Astrocyte (in vitro differentiated cells and primary cell): ENCODE data around the gene MYOZ3. TPM values are rescaled to one million over a fixed set of nuclear protein-coding genes. Genes with fewer than 3 reads are reported as not detected.
A peak's percentile ranks its signal among the peaks of the same experiment; 100 is the strongest.

Experiments used
- DNase-seq: peaks from one replicate; pipeline ENCODE4 v3.0.0-alpha.2; 2010; ENCODE audit warnings: low read depth
- FAIRE-seq: peaks from 2 replicates; lab custom pipeline; 2011; peaks lifted over from hg19 to GRCh38; lab: Jason Lieb, UNC
- H2AFZ ChIP-seq: 2 replicates; pipeline ENCODE4 v1.6.0; 2012; ENCODE audit warnings: low read depth, low read length, inconsistent platforms
- H3K27ac ChIP-seq: 2 replicates; pipeline ENCODE4 v1.5.1; 2011; ENCODE audit warnings: low read depth, low read length, inconsistent platforms
- H3K27me3 ChIP-seq: 2 replicates; pipeline ENCODE4 v1.6.0; 2011; ENCODE audit warnings: low read length, inconsistent platforms; ENCODE audit not compliant: insufficient read depth
- H3K36me3 ChIP-seq: 2 replicates; pipeline ENCODE4 v1.5.1; 2011; ENCODE audit warnings: low read length, inconsistent platforms; ENCODE audit not compliant: insufficient read depth
- H3K4me1 ChIP-seq: 2 replicates; pipeline ENCODE4 v1.5.1; 2011; ENCODE audit warnings: low read length, inconsistent platforms; ENCODE audit not compliant: insufficient read depth
- H3K4me2 ChIP-seq: 2 replicates; pipeline ENCODE4 v1.6.0; 2012; ENCODE audit warnings: low read length, inconsistent platforms
- H3K4me3 ChIP-seq: 2 replicates; pipeline ENCODE4 v1.5.1; 2011; ENCODE audit warnings: low read depth, mild to moderate bottlenecking, low read length, inconsistent platforms; ENCODE audit not compliant: insufficient read depth
- H3K79me2 ChIP-seq: 2 replicates; pipeline ENCODE4 v1.6.0; 2012; ENCODE audit warnings: mild to moderate bottlenecking, low read length, inconsistent platforms; ENCODE audit not compliant: insufficient read depth
- H3K9ac ChIP-seq: 2 replicates; pipeline ENCODE4 v1.6.0; 2012; ENCODE audit warnings: mild to moderate bottlenecking, low read length, inconsistent platforms
- H3K9me3 ChIP-seq: 2 replicates; pipeline ENCODE4 v1.5.1; 2012; ENCODE audit warnings: low read depth, mild to moderate bottlenecking, low read length, inconsistent platforms; ENCODE audit not compliant: insufficient read depth
- H4K20me1 ChIP-seq: 2 replicates; pipeline ENCODE4 v1.6.0; 2012; ENCODE audit warnings: low read length, inconsistent platforms; ENCODE audit not compliant: insufficient read depth
- H3K27ac Mint-ChIP-seq: one replicate; pipeline ENCODE4 v1.8.0; 2021; ENCODE audit warnings: mild to moderate bottlenecking, mixed read lengths; ENCODE audit not compliant: unreplicated experiment
- H3K27me3 Mint-ChIP-seq: one replicate; pipeline ENCODE4 v1.8.0; 2021; ENCODE audit warnings: low read depth, mixed read lengths; ENCODE audit not compliant: unreplicated experiment
- H3K36me3 Mint-ChIP-seq: one replicate; pipeline ENCODE4 v1.8.0; 2021; ENCODE audit warnings: low read depth, mixed read lengths; ENCODE audit not compliant: unreplicated experiment
- H3K4me1 Mint-ChIP-seq: one replicate; pipeline ENCODE4 v1.8.0; 2021; ENCODE audit warnings: low read depth, mixed read lengths; ENCODE audit not compliant: unreplicated experiment
- H3K4me3 Mint-ChIP-seq: one replicate; pipeline ENCODE4 v1.8.0; 2021; ENCODE audit warnings: mild to moderate bottlenecking, moderate library complexity, mixed read lengths; ENCODE audit not compliant: unreplicated experiment
- H3K9me3 Mint-ChIP-seq: one replicate; pipeline ENCODE4 v1.8.0; 2021; ENCODE audit warnings: mild to moderate bottlenecking, mixed read lengths; ENCODE audit not compliant: unreplicated experiment
- CTCF ChIP-seq: IDR thresholded peaks from 2 replicates; pipeline ENCODE4 v1.5.1; 2011; ENCODE audit warnings: low read depth, mild to moderate bottlenecking, inconsistent platforms, low read length, moderate library complexity; ENCODE audit not compliant: insufficient read depth
- EZH2 ChIP-seq: IDR thresholded peaks from 2 replicates; pipeline ENCODE4 v1.6.1; 2012; ENCODE audit warnings: mild to moderate bottlenecking, low read length, inconsistent platforms; ENCODE audit not compliant: insufficient read depth
- total RNA-seq: library from RNA; stranded (reverse); gene quantifications from 2 replicates; pipeline ENCODE4 v1.2.1, GENCODE V29; 2021

Gene MYOZ3
- total RNA-seq, 1 donor from 2014 or later: 5.5 TPM

- no peaks in the 10 kb centered on the region for H3K9me3 ChIP-seq
- H4K20me1 ChIP-seq: no peaks in the 10 kb centered on the region
- Mint-ChIP-seq H3K4me3 (peak overlapping the region; percentile 82), H3K27me3 (no peaks in the 10 kb centered on the region), H3K9me3 (no peaks in the 10 kb centered on the region), H3K4me1 (peaks cover 12% of the 10 kb centered on the region), H3K36me3 (peaks cover 2% of the 10 kb centered on the region), H3K27ac (no peak overlapping the region)
- H3K4me2 ChIP-seq: peak overlapping the region; percentile 90
- TF ChIP-seq EZH2: no peak
- TF ChIP-seq CTCF: no peak
- no peak overlapping the region for H3K27ac ChIP-seq
- no peaks in the 10 kb centered on the region for H3K79me2 ChIP-seq
- H3K27me3 ChIP-seq: no peaks in the 10 kb centered on the region
- H3K4me3 ChIP-seq: peak overlapping the region; percentile 58
- no peak for FAIRE-seq
- H2AFZ ChIP-seq: peak overlapping the region; percentile 97
- peaks cover 22% of the 10 kb centered on the region for H3K4me1 ChIP-seq
- DNase-seq: no peak
- H3K9ac ChIP-seq: peak overlapping the region; percentile 69
- no peaks in the 10 kb centered on the region for H3K36me3 ChIP-seq
These were observed 11.3 kb downstream of the MYOZ3 start for GRCh38 chr5:150672237-150672883.

GRCh38 chr5:150672884-150673275 is 11.8 kb downstream of the MYOZ3 start:
- H3K27me3 ChIP-seq: no peaks in the 10 kb centered on the region
- H3K9me3 Mint-ChIP-seq: no peaks in the 10 kb centered on the region
- H4K20me1 ChIP-seq: no peaks in the 10 kb centered on the region
- H3K27ac ChIP-seq: no peak overlapping the region
- FAIRE-seq: no peak
- H3K4me1 Mint-ChIP-seq: peaks cover 12% of the 10 kb centered on the region
- H3K4me1 ChIP-seq: peaks cover 22% of the 10 kb centered on the region
- H3K4me3 ChIP-seq: peak overlapping the region; percentile 58
- no peak overlapping the region for H3K27ac Mint-ChIP-seq
- peaks cover 7% of the 10 kb centered on the region for H3K36me3 Mint-ChIP-seq
- no peak for DNase-seq
- no peak for TF ChIP-seq EZH2
- TF ChIP-seq CTCF: no peak
- H3K79me2 ChIP-seq: no peaks in the 10 kb centered on the region
- peak overlapping the region; percentile 69 for H3K9ac ChIP-seq
- peak overlapping the region; percentile 82 for H3K4me3 Mint-ChIP-seq
- H3K36me3 ChIP-seq: no peaks in the 10 kb centered on the region
- H3K9me3 ChIP-seq: no peaks in the 10 kb centered on the region
- H3K4me2 ChIP-seq: peak overlapping the region; percentile 90
- no peaks in the 10 kb centered on the region for H3K27me3 Mint-ChIP-seq
- H2AFZ ChIP-seq: peak overlapping the region; percentile 97

GRCh38 chr5:150674341-150674821 is 13.3 kb downstream of the MYOZ3 start:
- H3K4me2 ChIP-seq: peak overlapping the region; percentile 26
- Mint-ChIP-seq H3K9me3 (no peaks in the 10 kb centered on the region), H3K4me1 (peaks cover 12% of the 10 kb centered on the region), H3K36me3 (peaks cover 14% of the 10 kb centered on the region), H3K27ac (peak overlapping the region; percentile 12), H3K4me3 (peak overlapping the region; percentile 72), H3K27me3 (no peaks in the 10 kb centered on the region)
- DNase-seq: no peak
- no peaks in the 10 kb centered on the region for H3K79me2 ChIP-seq
- H3K9ac ChIP-seq: peak overlapping the region; percentile 2
- H4K20me1 ChIP-seq: no peaks in the 10 kb centered on the region
- no peak overlapping the region for H3K4me3 ChIP-seq
- H3K36me3 ChIP-seq: no peaks in the 10 kb centered on the region
- no peaks in the 10 kb centered on the region for H3K9me3 ChIP-seq
- FAIRE-seq: no peak
- H3K27ac ChIP-seq: no peak overlapping the region
- peaks cover 22% of the 10 kb centered on the region for H3K4me1 ChIP-seq
- H2AFZ ChIP-seq: peak overlapping the region; percentile 20
- TF ChIP-seq EZH2 (no peak), CTCF (no peak)
- no peaks in the 10 kb centered on the region for H3K27me3 ChIP-seq
